GM18867 (cell line): Measurements from ENCODE around the gene PAX9.
"Not testable (repeated sequence)": the region's sequence is repeated elsewhere in the genome, so short reads cannot be mapped to it uniquely, and the experiment has no call there.

ENCODE experiments used
- ATAC-seq: cut with Tn5 transposase; IDR thresholded peaks from one replicate; pipeline ENCODE4 v1.9.1; 2021; ENCODE audit warnings: mild to moderate bottlenecking, moderate library complexity; ENCODE audit not compliant: unreplicated experiment

PAX9 gene

GRCh38 chr14:36672095-36672494 lies 10.4 kb downstream of the PAX9 start:
- ATAC-seq = no peak

GRCh38 chr14:36674659-36675058 lies 13.0 kb downstream of the PAX9 start:
- ATAC-seq = no peak

GRCh38 chr14:36675581-36675980 lies 13.9 kb downstream of the PAX9 start:
- ATAC-seq = no peak

- no peak for ATAC-seq
These were observed 14.6 kb downstream of the PAX9 start for GRCh38 chr14:36676236-36676635.

- ATAC-seq = no peak
These were observed 20.7 kb downstream of the PAX9 start for GRCh38 chr14:36682338-36682737.

GRCh38 chr14:36683083-36683724 lies 21.5 kb downstream of the PAX9 start:
- no peak for ATAC-seq

GRCh38 chr14:36684946-36685345 lies 23.3 kb downstream of the PAX9 start:
- no peak for ATAC-seq

- no peak for ATAC-seq
These were observed 28.8 kb downstream of the PAX9 start for GRCh38 chr14:36690311-36691040.

- not testable (repeated sequence) for ATAC-seq
These were observed 37.8 kb downstream of the PAX9 start for GRCh38 chr14:36699420-36699819.

GRCh38 chr14:36700651-36701050 lies 39.0 kb downstream of the PAX9 start:
- no peak for ATAC-seq

- no peak for ATAC-seq
These were observed 39.5 kb downstream of the PAX9 start for GRCh38 chr14:36701132-36701531.

- ATAC-seq = no peak
These were observed 40.8 kb downstream of the PAX9 start for GRCh38 chr14:36702474-36702873.

- ATAC-seq = no peak
These were observed 45.9 kb downstream of the PAX9 start for GRCh38 chr14:36707570-36707969.

- ATAC-seq = no peak
These were observed 52.5 kb downstream of the PAX9 start for GRCh38 chr14:36713960-36714703.

GRCh38 chr14:36716614-36717184 lies 55.0 kb downstream of the PAX9 start:
- ATAC-seq = no peak

GRCh38 chr14:36717363-36717762 lies 55.7 kb downstream of the PAX9 start:
- no peak for ATAC-seq

GRCh38 chr14:36718216-36718615 lies 56.6 kb downstream of the PAX9 start:
- no peak for ATAC-seq

GRCh38 chr14:36719823-36720222 lies 58.2 kb downstream of the PAX9 start:
- ATAC-seq = no peak

GRCh38 chr14:36720657-36721056 lies 59.0 kb downstream of the PAX9 start:
- no peak for ATAC-seq

GRCh38 chr14:36721877-36722276 lies 60.2 kb downstream of the PAX9 start:
- no peak for ATAC-seq

GRCh38 chr14:36723530-36723929 lies 61.9 kb downstream of the PAX9 start:
- ATAC-seq = no peak

GRCh38 chr14:36724162-36724561 lies 62.5 kb downstream of the PAX9 start:
- ATAC-seq = no peak
